ENCODE measurements around the gene SP5.
"Not testable (repeated sequence)": the region's sequence is repeated elsewhere in the genome, so short reads cannot be mapped to it uniquely, and the experiment has no call there.

Gene SP5

DNA sequence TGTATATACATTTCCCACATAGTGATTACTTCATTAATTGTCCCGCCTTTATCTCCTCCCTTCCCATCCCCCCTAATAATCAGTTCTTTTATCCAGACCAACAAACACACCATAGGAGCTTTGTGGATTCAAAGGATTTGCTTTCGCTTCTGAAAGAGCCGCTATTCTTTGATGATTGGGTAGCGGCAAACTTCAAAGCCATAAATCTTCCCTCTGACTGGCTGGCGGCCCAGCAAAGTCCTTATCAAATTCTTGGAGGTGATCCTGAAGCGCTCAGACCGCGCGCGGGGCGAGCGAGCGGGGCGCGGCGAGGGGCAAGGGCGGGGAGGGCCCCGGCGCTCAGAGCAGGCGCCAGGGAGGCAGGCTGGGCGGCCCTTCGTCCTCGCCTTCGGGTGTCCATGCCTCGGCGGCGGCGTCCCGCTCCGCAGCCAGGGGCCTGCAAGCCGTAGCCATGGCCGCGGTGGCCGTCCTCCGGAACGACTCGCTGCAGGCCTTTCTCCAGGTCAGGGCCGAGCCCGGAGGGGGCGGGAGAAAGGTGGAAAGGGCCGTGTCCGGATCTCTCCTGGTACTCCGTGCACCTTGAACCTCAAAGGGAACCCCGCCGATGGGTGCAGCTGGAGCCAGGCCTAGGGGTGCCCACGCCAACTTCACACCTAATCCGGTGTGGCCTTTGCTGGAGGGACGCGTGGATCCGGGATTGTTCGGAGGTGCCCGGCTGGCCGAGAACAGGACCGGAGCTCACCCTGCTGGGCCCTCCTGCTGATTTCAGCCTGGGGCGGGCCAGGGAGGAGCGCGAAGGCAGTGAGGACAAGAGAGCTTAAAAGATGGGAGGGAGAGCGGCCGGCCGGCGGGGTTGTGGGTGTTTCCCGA lies at the start of gene SP5:
TSS of gene SP5 (plus strand) at position 276 of the 870 bp plus-strand sequence. CDS start at position 452, 176 bp downstream.
- peak in 1 of 3 donors; percentile 8 for DNase-seq (ENCODE audit: low read depth in 3 of 3, low spot score in 1 of 3)

DNA sequence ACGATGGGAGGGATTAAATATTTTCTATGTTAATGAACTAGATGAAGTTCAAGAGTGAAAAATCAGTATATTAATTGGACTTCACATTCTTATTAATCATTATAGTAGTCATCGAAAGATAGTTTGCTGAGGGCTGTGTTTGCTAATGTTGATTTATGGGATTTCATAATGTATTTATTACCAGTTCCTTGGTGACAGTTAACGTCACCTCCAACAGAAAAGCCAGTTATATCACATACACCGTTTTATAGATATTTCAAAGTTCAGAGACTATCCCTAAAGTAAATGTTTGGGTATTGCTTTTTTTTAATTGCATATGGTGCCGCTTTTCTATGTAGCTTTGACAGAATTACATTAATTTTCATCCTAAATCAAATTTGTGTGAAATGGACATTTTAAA lies 49.4 kb upstream of the SP5 start:
- DNase-seq (ENCODE audit: low read depth in 3 of 3, low spot score in 1 of 3): no peak

DNA sequence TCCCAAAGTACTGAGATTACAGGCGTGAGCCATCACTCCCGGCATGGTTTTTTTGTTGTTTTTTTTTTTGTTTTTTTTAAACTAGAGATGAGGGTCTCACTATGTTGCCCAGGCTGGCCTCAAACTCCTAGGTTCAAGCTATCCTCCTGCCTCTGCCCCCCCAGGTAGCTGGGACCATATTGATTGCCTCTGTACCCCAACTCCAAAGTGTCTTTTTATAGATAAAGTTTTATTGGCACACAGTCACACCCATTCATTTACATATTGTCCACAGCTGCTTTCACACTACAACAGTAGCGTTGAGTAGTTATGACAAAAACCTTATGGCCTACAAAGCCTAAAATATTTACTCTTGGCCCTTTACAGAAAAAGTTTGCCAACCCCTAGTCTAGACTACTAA lies 45.2 kb upstream of the SP5 start:
- no peak for DNase-seq (ENCODE audit: low read depth in 3 of 3, low spot score in 1 of 3)

DNA sequence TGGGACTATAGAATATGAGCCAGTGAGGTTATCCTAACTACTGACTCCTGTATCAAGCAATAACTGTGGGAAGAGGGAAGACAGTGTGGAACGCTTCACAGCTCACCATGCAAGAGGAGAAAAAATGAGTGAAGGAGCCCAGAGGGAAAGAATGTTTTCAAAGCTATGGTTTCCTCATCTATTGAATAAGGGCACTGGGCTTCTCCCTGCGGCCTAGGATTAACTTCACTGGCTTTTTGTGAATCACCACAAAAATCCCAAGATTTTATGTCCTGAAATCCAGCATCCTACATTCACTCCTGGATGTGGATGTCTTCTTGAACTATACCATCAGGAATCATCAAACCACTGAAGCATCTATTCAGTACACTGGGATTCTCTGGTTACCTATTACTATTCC lies 44.5 kb upstream of the SP5 start:
- no peak for DNase-seq (ENCODE audit: low read depth in 3 of 3, low spot score in 1 of 3)

DNA sequence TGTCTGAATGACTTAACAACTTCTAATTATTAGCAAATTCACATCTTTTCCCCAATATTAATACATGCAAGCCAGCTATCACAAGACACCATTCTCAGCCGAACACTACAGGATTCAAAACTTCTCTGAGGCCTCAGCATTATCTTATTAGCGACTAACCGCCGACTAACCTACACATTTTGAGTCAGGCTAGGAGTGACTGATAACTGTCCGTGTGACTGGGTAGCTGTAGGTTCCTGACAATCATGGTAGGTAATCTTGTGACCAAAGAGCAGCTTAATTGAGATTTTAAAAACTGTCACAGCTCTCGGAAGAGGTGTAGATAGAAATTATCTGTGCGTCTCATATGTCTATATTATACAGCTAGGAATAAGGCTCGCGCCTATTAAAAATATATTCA lies 44.1 kb upstream of the SP5 start:
- no peak for DNase-seq (ENCODE audit: low read depth in 3 of 3, low spot score in 1 of 3)

DNA sequence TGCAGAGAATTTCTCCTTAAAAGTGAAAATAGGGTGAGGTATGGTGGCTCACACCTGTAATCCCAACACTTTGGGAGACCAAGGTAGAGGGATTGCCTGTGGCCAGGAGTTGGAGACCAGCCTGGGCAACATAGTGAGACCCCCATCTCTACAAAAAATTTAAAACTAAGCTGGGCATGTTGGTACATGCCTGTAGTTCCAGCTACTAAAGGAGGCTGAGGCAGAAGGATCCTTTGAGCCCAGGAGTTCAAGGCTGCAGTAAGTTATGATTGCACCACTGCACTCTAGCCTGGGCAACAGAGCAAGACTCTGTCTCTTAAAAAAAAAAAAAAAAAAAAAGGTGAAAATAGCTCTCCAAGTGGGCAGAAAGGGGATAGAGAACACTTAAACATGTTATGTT lies 40.9 kb upstream of the SP5 start:
- DNase-seq (ENCODE audit: low read depth in 3 of 3, low spot score in 1 of 3): not testable (repeated sequence)

DNA sequence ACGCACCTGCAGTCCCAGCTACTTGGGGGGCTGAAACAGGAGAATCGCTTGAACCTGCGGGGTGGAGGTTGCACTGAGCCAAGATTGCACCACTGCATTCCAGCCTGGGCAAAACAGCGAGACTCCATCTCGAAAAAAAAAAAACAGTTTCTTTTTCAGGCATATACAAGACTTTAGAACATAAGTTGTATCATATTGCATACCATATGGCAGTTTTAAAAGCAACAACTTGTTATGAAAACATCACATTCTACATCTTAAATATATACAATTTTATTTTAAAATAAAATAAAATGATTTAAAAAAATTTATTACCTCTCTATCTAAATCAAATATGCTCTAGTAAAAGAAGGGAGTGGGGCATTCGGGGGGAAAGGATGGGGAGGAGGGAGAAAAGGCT lies 39.4 kb upstream of the SP5 start:
- DNase-seq (ENCODE audit: low read depth in 3 of 3, low spot score in 1 of 3): no peak

DNA sequence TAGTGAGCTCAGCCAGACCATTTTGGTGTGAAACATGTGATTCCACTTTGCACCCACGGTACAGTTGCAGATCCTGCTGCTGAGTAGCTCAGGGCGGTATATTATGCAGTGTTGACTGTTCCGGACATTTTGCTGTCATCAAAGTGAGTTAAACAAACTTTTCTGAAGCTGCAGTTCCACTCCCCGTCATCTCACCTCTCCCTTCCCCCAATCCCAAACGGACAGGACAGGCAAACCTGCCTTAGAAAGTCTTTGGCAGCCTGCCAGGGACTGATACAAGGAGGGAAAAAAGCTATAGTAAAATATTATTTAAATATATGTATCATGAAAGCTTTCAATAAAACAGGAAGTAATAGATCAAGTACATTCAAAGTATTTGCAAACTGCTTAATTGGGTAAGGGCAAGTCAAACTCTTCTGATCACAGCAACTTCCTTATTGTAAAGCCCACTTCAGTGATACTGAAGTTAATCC lies 35.5 kb upstream of the SP5 start:
- no peak for DNase-seq (ENCODE audit: low read depth in 3 of 3, low spot score in 1 of 3)

DNA sequence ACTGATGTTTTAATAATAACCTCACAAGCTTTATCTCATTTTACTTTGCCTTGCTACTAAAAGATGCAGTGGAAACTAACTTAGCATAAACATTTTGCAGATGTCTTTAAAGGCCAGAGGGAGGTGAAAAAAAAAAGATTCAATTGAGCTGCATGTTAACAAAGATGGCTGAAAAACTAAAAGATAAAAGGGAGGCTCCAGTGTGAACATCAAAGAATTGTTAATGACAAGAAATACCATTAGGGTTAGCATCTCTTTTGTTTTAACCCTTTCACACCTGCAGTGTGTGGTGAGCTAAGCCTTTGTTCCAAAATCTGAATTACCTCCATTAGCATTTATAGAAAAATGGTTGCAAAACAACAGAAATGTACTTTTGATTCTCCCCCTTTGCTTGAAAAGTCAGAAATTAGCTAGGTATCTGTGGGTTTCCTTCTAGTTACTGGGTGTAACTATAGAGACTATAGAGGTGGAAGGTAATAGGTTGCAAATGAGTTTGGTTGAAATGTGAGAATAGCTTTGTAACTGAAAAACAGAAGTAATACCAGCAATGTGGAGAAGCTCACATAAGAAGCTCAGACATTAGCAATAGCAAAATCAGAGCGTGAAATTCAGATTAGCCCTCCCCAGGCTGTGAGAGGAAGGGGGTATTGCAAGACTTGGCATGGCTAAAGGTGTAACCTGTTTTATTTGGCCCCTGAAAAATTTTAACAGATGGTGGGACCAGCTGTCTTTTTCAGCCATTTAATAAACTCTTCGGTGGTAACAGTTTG lies 34.8 kb upstream of the SP5 start:
- no peak for DNase-seq (ENCODE audit: low read depth in 3 of 3, low spot score in 1 of 3)

DNA sequence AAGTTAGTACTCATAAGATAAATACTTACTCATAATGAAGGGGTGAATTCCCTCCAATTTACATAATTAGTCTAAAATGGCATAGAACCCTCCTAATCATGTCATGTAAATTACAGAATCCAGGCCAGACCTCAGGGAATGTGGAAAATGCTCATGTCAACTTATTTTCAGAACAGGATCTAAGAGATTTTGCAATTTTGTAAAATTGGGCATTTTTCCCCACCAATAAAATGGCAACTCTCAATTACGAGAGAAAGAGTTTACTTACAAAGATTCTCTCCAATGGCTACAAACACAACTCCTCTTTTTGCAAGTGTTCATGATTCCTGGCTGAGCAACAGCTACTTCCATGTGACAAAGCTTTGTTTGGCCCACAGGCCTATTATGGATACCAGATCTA lies 33.8 kb upstream of the SP5 start:
- no peak for DNase-seq (ENCODE audit: low read depth in 3 of 3, low spot score in 1 of 3)

DNA sequence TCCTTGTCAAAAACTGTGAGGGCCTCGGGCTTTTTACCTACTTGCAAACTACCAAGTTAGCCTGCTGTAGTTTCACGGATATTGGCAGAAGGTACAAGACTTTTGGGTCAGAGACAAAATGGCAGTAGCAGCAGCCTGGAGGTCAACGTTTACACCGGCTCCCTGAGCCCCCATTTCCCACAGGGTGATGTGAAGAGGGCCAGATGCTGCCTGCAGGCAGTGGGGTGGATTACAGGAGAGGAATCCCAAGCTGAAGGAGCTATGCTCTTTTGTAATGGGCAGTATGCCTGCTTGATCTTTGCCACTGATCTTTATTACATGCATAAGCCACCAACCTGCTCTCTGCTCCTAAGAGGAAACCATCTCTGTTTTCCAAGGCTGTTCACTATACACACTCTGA lies 29.5 kb upstream of the SP5 start:
- no peak for DNase-seq (ENCODE audit: low read depth in 3 of 3, low spot score in 1 of 3)

DNA sequence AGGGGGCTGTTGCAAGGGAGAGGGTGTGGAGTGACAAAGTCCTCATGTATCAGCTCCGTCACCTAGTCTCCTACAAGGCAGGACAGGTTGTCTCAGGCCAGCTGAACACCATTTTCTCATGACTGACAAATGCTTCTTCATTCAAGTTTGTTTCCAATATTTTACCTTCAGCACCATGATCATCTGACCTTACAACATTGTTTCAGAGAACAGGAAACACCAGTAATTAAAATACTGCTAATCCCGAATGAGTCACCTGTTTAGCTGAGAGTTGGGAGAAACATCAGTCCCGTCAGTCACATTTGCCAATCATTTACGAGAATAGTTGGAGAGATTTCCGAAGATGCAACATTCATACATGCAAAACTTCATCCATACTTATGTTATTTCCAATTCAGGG lies 25.7 kb upstream of the SP5 start:
- DNase-seq (ENCODE audit: low read depth in 3 of 3, low spot score in 1 of 3): no peak

DNA sequence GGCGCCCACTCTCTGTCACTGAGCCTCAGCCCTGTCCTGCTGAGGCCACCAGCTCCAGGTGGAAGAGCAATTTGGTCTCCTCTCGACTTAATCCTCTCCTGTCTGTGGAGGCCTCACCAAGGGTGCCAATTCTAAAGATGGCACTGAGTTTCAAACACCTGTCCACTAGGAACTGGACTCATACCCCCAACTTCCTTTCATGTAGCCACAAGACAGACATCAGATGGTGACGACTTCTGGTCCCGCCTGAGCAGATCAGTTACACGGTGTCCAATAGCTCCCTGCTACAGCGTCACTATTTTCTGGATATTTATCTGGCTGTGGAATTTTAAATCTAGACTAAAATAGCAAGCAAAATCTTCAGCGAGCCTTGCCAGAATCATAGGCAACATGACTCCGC lies 24.5 kb upstream of the SP5 start:
- DNase-seq (ENCODE audit: low read depth in 3 of 3, low spot score in 1 of 3): no peak

DNA sequence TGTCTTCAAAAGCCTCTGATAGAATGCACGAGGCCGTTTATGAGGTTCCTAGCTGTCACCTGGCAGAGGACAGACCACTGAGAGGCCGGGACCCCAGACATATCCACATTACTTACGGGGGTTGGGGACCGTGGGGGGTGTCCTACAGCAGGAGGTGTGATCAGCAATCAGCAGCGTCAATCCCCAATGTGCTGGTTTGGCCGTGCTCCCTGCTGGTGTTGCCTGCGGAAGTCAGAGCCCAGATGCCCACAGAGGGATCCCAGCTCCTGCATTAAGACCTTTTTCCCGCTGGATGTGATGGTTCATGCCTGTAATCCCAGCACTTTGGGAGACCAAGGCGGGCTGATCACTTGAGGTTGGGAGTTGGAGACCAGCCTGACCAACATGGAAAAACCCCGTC lies 20.8 kb upstream of the SP5 start:
- DNase-seq (ENCODE audit: low read depth in 3 of 3, low spot score in 1 of 3): no peak

DNA sequence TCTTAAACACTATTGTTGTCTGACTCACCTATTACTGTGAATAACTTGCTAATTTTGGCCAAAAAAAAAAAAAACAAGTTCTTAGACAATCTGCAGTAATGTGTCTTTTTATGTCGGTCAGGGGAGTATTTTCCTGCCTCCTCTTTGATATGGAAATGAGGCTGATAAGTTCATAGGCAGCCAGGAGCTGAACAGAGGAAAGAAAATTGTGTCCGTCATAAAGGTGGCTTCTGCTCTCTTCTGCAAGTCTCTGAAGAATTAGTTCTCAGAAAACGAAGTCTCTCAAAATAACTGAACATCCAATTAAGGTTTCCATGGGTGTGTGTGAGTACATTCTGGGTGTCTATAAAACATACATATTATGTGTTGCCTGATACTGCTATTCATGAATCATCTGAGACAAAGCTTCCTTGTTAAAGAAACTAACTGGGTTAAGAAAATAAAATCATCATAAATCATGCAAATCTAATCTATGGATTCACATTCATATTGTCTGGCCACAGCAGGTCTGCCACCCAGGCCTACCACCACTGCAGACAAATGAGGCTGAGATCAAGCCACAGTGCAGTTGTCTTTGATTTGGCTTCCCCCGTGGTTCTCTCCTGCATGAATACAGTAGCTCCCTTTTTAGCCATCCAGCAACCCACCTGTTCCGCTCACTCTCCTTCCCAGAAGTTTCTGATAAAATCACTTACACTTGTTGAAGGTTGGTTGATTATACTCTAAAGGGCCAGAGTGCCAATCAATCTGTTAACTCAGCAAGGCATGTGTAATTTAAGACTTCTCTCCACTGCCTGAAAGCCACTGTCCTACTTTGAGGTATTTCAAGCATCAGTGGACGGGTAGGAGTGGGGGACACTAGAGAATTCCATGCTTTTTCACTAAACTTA lies 19.4 kb upstream of the SP5 start:
- DNase-seq (ENCODE audit: low read depth in 3 of 3, low spot score in 1 of 3): no peak

DNA sequence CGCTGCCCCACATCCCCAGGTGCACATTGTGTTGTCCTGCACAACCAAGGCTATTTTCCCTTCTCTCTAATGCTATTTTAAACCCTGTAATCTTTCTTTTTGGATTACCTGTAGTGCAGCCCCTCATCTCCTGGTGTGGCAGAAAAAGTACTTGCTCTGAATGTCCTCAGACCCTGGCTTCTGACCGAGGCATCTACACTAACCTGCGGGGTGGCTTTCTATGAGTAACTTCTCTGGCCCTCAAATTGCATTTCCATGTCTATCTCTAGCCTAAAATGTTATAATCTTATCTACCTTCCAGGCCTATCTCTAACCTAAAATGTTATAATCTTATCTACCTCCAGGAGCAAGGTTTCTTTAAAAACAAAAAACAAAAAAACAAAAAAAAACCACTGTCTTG lies 18.2 kb upstream of the SP5 start:
- DNase-seq (ENCODE audit: low read depth in 3 of 3, low spot score in 1 of 3): no peak

DNA sequence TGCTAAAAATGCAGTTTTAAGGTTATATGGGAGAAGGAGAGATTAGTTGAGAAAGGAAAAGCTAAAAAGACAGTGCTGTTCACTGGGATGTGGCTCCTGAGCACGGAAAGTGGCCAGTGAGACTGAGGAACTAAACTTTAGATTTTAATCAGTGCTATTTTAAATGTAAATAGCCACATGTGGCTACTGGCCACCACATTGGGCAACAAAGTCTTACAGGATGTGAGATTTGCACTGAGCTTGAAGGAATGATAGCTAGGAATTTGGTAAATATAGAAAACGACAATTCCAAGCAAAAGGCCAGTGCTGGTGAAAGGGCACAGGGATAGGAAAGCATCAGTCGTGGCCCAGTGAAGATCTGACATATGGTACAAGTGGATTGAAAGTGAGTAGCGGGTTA lies 14.1 kb upstream of the SP5 start:
- DNase-seq (ENCODE audit: low read depth in 3 of 3, low spot score in 1 of 3): no peak

DNA sequence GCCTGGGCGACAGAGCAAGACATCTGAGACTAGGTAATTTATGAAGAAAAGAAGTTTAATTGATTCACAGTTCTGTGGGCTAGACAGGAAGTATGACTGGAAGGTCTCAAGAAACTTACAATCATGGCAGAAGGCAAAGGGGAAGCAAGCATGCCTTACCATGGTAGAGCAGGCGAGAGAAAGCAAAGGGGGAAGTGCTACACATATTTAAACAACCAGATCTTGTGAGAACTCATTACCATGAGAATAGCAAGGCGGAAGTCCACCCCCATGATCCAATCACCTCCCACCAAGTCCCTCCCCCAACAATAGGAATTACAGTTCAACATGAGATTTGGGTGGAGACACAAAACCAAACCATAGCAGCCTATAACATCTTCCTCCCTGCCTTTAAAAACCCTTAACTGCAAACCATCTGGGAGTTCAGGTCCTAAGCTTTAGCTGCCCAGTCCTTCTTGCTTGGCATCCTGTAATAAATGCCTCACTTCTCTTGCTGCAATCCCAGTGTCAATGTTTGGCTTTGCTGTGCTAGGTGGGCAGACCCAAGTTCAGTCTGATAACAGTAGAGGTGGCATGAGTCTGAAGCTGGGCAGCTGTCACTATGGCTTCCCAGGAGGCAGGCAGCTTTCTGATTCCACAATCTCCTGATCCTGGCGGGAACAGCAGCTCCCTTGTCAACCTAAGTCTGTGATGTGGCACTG lies 11.2 kb upstream of the SP5 start:
- no peak for DNase-seq (ENCODE audit: low read depth in 3 of 3, low spot score in 1 of 3)

DNA sequence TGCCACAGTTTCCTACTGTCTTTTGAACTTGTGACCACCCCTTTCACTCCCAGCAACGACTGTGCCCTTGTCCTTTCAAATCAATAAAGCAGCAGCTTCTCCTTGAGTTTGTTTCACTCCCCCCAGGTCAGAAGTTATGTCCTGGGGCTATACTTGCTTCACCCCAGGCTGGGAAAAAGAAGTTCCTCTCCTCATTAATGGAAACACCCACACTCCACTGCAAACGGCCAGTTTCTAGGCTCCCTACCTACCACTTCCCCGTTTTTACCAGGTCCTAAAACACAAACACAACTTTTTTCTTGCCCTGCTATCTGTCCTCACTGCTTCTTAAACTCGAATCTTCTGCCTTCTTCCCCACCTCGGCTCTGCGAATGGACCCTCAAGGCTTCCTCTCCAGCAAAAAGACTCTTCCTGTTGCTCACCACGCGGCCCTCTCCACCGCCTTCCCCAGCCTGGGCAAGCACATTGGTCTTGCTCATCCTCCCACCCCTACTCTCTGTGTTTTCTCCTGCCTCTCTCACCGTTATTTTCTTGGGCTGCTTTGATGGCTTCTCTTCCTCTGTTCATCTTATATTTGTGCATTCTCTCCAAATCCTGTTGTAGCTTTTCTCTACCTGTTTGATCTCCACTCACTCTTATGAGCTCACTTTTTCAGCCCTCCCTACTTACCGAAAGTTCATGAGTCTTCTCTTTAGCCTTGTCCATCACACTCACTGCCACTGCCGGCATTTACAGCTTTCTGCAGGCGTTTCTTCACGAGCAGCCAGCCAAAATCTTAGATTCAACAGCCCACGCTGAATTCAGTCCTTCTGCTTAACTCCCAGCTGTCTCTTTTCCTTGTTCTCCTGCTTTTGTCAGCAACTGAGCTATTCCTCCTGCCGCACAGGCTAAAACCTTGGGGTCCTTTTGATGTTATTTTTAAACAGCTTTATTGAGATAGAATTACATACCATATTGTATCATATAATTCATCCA lies 7.0 kb upstream of the SP5 start:
- DNase-seq (ENCODE audit: low read depth in 3 of 3, low spot score in 1 of 3): no peak

DNA sequence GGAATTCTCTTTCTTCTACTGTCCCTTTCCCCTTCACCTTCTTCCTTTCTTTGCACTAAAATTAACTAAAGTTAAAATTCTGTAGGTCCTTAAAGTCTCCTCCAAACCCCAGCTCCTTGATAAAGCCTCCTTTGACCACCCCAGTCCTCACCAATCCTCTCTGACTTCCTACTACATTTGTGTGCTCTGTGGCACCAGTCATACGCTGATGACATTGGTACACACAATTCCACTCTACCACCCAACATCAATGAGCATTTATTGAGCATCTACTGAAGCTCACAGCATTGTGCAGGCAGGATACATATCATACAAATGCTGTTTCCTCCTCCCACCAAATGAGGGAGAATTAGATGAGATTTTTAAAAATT lies 4.5 kb upstream of the SP5 start:
- no peak for DNase-seq (ENCODE audit: low read depth in 3 of 3, low spot score in 1 of 3)
